Epithelial cell of proximal tubule (primary cell): Measurements from ENCODE around the gene ARID3B. TPM values are rescaled to one million over a fixed set of nuclear protein-coding genes. Genes with fewer than 3 reads are reported as not detected.
A peak's percentile ranks its signal among the peaks of the same experiment; 100 is the strongest.
"Not testable (repeated sequence)": the region's sequence is repeated elsewhere in the genome, so short reads cannot be mapped to it uniquely, and the experiment has no call there.

Experiments
- DNase-seq: peaks from one replicate; pipeline ENCODE4 v3.0.0-alpha.2; 2011; ENCODE audit warnings: low read depth
- H3K4me3 ChIP-seq: 2 replicates; pipeline ENCODE4 v1.5.1; 2011; ENCODE audit warnings: low read depth, mild to moderate bottlenecking, low read length
- total RNA-seq: library from RNA; depleted of rRNA; stranded (reverse); fragments of >200 nt; gene quantifications from 2 replicates; pipeline ENCODE4 v1.2.3, GENCODE V29; 2015
- TF ChIP-seq, protein P1 (sequence below): conservative IDR thresholded peaks from 2 replicates; pipeline ENCODE4 v1.5.1; 2012; ENCODE audit warnings: low read depth, mild to moderate bottlenecking, low read length

ARID3B gene
- total RNA-seq, 1 donor from 2014 or later, result 22.4 TPM

DNA sequence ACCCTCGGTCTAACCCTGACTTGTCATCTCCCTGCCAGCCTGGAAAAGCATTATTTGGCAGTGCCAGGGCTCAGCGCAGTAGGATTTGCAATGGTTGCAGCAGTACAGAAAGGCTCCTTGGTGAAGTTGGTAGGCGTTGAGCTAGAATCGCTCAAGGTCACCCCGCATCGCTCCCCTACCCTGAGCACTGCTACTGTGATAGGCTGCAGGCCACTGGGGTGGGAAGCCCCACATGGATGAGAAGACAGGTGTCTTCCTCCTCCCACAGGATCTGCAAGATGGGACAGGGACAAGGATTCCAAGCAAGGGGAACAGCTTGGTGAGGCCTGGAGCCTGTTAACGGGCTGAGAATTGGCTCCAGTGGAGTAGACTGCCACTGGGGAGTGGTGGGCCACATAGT lies 85.3 kb downstream of the ARID3B start:
- TF ChIP-seq, protein P1, sequence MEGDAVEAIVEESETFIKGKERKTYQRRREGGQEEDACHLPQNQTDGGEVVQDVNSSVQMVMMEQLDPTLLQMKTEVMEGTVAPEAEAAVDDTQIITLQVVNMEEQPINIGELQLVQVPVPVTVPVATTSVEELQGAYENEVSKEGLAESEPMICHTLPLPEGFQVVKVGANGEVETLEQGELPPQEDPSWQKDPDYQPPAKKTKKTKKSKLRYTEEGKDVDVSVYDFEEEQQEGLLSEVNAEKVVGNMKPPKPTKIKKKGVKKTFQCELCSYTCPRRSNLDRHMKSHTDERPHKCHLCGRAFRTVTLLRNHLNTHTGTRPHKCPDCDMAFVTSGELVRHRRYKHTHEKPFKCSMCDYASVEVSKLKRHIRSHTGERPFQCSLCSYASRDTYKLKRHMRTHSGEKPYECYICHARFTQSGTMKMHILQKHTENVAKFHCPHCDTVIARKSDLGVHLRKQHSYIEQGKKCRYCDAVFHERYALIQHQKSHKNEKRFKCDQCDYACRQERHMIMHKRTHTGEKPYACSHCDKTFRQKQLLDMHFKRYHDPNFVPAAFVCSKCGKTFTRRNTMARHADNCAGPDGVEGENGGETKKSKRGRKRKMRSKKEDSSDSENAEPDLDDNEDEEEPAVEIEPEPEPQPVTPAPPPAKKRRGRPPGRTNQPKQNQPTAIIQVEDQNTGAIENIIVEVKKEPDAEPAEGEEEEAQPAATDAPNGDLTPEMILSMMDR, result no peak
- DNase-seq, result no peak
- H3K4me3 ChIP-seq, result no peak overlapping the region

DNA sequence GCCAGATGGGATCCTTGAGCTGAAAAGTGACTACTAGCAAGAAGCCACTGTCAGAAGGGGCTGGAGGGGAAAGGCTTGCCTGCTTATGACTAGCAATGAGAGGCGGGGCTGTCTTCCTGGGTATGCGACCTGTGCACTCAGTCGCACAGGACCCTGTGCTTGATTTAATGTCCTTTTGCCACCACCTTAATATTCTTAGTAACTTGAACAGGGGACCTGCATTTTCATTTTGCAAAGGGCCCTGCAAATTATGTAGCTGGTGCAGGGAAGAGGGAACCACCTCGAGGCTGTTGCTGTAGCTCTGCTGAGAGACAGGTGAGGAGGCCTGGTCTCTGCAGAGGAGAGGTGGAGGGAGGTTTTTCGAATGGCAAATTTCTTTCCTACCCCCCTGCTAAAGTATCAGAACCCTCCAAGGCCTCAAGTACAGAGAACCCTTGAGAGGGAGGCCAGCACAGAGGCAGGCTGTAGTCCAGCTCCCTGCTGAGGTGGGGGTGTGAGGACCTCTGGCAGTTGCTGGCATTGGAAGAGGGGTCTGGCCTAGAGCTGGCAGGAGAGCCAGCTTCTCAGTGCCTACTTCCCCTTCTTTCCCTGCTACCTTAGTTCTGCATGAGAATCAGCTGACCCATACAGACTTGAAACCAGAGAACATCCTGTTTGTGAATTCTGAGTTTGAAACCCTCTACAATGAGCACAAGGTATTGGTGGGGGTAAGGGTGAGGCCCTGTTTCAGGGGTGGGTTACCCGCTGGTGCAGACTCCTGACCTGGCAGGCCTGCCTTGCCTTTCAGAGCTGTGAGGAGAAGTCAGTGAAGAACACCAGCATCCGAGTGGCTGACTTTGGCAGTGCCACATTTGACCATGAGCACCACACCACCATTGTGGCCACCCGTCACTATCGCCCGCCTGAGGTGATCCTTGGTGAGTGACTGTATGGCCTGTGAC lies 86.0 kb downstream of the ARID3B start:
- DNase-seq, result no peak
- TF ChIP-seq, protein P1, result no peak
- H3K4me3 ChIP-seq, result no peak overlapping the region

DNA sequence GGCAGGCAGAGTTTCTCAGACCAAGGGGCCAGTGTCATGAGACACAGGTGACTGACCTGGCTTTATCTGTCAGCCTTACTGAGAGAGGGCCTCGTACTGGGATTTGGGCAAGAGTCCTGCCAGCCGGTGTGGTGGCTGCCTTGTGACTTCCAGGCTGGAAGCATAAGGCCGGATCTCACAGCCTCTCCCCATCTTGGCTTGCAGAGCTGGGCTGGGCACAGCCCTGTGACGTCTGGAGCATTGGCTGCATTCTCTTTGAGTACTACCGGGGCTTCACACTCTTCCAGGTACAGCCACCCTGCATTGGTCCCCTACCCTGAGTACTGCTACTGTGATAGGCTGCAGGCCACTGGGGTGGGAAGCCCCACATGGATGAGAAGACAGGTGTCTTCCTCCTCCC lies 86.7 kb downstream of the ARID3B start:
- DNase-seq, result no peak
- H3K4me3 ChIP-seq, result no peak overlapping the region
- TF ChIP-seq, protein P1, result no peak

DNA sequence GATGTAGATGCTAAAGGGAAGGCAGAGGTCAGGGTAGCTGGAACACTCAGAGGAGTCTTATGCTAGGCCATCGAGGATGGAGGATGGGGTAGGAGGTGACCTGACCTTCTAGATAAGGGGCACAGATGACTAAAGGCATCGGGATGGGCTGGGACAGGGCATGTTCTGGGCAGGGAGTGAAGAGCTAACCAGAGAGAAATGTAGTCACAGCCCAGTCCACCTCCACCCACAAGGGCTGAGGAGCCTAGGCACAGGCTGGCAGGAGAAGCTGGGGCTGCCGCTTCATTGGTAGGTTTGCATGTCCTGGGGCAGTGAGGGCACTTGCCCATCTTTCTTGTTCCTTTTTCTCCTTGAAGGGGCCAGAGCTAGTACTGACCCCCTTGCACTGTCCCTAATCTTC lies 87.2 kb downstream of the ARID3B start:
- TF ChIP-seq, protein P1, result no peak
- DNase-seq, result no peak
- H3K4me3 ChIP-seq, result no peak overlapping the region

DNA sequence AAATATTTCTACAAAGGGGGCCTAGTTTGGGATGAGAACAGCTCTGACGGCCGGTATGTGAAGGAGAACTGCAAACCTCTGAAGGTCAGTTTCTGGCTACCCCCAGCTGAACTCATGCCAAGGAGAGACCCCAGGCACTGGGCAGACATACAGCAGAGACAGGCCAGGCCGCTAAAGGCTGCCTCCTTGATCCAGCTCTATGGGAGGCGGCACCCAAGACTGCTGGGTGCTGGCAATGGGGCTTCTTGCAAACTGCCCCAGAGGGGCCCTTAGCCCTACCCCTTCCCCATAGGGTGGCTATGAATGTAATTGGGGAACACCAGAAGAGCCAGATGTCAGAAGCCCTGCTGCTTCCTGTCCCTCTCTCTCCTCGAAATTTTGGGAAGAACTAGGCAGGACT lies 87.9 kb downstream of the ARID3B start:
- DNase-seq, result no peak
- TF ChIP-seq, protein P1, result no peak
- H3K4me3 ChIP-seq, result no peak overlapping the region

DNA sequence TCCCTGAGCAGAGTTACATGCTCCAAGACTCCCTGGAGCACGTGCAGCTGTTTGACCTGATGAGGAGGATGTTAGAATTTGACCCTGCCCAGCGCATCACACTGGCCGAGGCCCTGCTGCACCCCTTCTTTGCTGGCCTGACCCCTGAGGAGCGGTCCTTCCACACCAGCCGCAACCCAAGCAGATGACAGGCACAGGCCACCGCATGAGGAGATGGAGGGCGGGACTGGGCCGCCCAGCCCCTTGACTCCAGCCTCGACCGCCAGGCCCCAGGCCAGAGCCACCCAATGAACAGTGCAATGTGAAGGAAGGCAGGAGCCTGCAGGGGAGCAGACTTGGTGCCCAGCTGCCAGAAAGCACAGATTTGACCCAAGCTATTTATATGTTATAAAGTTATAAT lies 88.7 kb downstream of the ARID3B start:
- not testable (repeated sequence) for H3K4me3 ChIP-seq, DNase-seq

DNA sequence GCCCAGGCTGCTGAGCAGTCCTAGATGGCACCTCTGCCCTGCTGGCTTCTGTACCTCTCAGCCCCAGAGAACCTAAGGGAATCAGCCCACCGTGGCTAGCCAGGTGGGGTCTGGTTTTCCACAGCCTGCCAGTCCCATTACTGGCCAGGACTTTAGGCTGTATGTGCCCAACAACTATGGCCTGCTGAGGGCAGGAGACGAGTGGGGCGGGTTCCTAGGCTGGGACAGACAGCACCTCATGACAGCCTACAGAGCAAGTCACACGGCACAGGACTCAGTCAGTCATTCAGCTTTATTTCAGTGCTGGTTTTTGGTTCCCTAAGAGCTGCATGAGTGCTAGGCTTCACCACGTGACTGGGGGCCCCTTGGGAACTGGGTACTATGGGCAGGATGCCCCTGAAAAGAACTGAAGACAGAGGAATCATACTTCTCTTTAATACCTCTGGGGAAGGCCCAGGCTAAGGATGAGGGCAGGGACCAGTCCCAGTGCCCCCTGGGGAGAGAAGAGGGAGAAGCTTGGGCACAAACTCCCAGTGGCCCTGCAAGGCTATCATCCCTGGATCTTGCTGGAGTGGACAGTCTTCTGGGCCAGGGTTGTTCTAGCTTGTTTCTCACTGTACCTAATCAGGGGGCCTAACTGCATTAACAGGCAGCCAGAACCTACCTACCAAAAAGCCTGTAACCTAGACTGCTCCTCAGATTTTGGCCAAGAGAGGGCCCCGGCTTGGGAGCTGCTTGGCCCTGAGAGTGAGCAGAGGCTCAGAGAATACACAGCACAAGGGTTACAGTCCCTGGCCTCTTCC lies 89.5 kb downstream of the ARID3B start:
- DNase-seq, result no peak
- H3K4me3 ChIP-seq, result no peak overlapping the region
- TF ChIP-seq, protein P1, result peak; percentile 30
